GM21526 (cell line): ENCODE data around the gene GRID1.
"Not testable (repeated sequence)": the region's sequence is repeated elsewhere in the genome, so short reads cannot be mapped to it uniquely, and the experiment has no call there.

Experiments
- ATAC-seq: cut with Tn5 transposase; IDR thresholded peaks from one replicate; pipeline ENCODE4 v1.9.1; 2021; ENCODE audit warnings: moderate library complexity; ENCODE audit not compliant: unreplicated experiment, low FRiP score

GRID1 gene

GRCh38 chr10:85868627-85869499, 497.7 kb downstream of the GRID1 start:
- ATAC-seq = no peak

DNA sequence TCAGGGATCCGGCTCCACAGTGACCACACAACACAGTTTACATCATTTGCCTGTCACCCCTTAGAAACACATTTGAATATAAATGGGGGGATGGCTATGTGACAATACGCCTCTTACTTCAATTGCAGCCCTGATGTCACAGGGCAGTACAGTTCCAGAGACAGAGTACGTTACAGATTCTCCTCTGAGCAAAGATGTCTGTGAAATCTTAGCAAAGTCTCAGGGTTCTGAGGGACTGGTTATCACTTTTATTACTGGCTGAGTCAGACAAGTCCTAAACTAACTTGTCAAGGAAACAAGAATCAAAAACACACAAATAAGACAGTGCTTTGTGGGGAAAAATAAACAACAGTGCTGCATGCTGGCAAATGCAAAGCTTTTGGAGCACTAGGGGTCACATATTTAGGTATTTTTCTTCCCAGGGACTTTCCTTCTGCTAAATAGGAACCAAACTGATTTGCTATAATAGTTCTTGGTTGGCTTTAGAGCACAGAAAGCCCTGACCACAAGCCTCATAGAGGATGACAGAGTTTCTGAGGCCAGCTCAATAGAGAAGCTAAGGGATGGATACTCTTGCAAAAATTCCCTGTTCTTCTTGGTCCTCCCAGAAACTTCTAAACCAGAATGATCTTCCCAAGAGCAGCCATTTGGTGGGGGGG, 501.6 kb downstream of the GRID1 start:
- no peak for ATAC-seq

GRCh38 chr10:85864173-85864549, 502.4 kb downstream of the GRID1 start:
- no peak for ATAC-seq

DNA sequence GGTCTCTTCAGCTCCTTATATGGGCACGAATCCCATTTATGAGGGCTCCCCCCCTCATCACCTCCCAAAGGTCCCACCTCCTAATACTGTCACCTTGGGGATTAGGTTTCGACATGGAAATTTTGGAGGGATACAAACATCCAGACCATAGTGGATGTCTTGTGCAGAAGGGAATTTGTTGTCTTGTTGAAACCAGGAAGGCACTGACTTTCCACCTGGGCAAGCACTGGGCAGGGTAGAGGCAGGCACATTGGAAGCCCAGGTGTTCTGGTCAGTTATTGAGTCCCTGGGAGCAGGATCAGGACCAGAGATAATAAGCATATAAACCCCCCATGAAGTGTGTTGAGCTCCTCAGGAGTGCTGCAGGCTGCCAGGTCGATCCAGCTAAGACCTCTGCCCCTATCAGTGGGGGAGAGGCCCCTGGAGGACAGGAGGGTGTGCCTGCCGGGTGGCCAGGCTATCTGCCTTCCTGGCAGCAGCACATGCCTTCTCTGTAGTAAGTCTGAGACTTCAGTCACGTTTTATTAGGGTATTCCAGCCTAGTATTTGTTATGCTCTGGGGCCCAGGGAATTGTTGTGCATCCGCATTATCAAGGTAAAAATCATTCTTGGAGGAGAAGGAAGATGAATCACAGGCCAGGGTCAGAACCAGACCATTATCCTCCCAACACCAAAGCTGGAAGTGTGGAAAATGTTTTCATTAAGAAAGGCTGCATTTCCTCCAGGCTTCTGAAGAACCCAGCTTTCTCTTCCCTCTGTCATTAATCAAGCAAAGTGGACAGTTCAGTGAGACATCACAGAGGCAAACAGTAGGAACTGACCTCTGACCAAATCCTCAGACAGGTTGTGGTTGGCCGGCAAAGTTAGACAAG, 503.1 kb downstream of the GRID1 start:
- ATAC-seq = no peak

DNA sequence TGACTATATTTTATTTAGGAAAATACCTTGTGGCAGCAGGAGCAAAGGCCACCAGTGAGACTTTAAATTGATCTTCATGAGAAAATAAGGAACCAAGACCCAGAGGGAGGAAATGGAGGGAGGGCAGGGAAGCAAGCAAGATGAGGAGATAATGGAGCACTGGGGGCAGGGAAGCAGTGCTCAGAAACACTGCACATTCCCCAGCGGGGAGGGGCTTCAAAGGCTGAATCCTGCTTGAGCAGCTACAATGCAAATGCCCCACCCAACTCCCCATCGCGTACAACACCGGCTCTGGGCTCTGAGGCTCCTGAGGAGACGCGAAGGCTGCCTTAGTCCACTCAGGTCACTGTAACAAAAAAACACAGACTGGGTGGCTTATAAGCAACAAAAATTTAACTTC, 503.8 kb downstream of the GRID1 start:
- ATAC-seq = no peak

DNA sequence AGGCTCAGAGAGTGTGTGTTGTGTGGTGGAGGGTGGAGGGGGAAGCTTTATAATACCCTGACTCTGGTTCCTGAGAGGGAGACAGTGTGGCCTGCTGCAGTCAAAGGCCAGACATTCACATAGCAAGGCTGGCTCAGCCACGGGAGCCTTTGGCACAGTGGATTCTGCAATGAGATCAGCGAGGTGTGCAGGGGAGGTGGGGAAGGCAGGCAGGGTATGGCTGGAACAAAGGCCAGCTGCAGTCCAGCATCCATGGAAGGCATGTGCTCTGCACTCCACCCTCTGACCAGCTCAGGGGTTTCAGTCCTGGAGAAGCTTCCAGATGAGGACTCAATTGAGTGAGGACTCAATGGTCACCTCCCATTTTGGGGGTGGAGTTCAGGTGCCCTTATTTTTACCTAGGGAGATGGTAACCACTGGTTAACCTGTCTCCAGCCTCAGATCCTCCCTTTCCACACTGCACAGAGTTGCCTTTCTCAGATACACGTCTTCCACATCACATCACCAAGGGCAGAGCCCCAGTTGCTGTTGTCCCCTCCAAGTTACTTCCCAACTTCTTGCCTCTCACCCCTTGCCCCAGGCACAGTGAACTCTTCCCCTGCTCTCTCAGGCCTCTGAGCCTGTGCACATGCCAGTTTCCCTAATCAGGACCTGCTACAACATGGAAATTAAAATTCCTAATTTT, 504.9 kb downstream of the GRID1 start:
- no peak for ATAC-seq

- no peak for ATAC-seq
Measured at GRCh38 chr10:85859859-85860258, 506.7 kb downstream of the GRID1 start.

GRCh38 chr10:85858776-85859515, 507.6 kb downstream of the GRID1 start:
- no peak for ATAC-seq

DNA sequence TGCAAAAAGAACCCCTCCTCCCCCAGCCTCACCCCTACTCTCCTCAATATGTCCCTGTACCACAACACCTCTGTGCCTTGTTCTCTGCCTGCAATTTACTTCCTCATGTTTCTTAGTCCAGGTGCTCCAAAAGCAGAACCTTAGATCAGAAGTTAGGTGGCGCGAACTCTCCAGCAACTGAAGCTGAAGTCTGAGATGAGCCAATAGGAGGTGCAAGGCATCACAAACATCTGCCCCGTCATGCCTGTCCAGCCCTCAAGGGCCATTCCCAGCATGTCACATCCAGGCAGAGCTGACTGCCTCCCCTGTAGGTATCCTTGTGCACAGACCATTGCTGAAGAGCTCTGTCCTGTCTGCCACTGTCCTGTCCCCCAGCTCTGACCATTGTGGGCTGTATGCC, 508.8 kb downstream of the GRID1 start:
- no peak for ATAC-seq

- no peak for ATAC-seq
Measured at GRCh38 chr10:85857305-85857704, 509.3 kb downstream of the GRID1 start.

- ATAC-seq = no peak
Measured at GRCh38 chr10:85851934-85852333, 514.7 kb downstream of the GRID1 start.

GRCh38 chr10:85851325-85851724, 515.3 kb downstream of the GRID1 start:
- no peak for ATAC-seq

- ATAC-seq = no peak
Measured at GRCh38 chr10:85850736-85851135, 515.9 kb downstream of the GRID1 start.

DNA sequence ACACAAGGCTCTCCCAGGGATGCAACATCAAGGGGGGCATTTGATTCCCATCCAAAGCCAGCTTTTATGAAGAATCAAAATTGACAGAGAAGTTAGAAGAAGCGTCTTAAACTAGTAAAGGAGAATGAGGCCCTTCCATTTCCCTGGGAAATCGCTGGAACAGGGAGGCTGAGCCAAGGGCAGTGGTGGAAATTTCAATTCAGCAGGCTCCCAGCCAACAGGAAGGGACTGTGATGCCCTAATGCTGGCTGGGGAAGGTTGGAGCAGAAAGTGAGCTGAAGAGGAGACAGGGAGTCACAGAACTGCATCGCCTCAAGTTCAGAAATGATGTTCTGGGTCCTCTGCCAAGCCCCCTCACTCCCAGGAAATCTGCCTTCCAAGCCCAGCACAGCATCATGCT, 517.3 kb downstream of the GRID1 start:
- no peak for ATAC-seq

- ATAC-seq = no peak
Measured at GRCh38 chr10:85848756-85849155, 517.8 kb downstream of the GRID1 start.

GRCh38 chr10:85847085-85847484, 519.5 kb downstream of the GRID1 start:
- no peak for ATAC-seq

DNA sequence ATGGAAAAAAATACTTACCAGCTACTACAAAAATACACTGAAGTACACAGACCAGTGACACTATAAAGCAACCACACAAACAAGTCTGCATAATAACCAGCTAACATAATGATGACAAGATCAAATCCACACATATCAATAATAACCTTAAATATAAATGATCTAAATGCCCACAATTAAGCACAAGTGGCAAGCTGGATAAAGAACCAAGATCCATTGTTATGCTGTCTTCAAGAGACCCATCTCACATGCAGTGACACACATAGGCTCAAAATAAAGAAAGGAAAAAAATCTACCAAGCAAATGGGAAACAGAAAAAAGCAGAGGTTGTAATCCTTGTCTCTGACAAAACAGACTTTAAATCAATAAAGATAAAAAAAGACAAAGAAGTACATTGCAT, 527.9 kb downstream of the GRID1 start:
- ATAC-seq = not testable (repeated sequence)

GRCh38 chr10:85832988-85833387, 533.6 kb downstream of the GRID1 start:
- ATAC-seq = no peak

DNA sequence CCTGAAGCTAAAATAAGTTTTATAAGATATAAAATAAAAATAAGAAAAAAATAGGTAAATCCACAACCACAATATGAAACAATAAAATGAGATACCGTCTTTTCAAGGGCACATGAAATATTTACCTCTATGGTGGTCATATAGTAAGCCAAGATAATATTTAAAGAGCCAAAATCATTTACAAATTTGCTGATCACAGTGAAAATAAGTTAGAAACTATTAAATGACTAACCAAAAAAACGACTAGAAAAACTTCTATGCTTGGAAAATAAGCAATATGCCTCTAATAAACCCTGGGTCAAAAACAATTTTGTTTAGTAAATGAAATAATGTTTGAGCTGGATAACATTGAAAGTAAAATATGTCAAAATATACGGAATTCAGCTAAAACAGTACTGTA, 535.2 kb downstream of the GRID1 start:
- ATAC-seq = no peak

GRCh38 chr10:85826377-85826776, 540.2 kb downstream of the GRID1 start:
- ATAC-seq = no peak
